NAMALWA (cell line): ENCODE measurements around the gene PPP1R9A.

Experiments used
- DNase-seq: peaks from one replicate; pipeline ENCODE4 v3.0.0-alpha.2; 2015; ENCODE audit warnings: low spot score

PPP1R9A gene

DNA sequence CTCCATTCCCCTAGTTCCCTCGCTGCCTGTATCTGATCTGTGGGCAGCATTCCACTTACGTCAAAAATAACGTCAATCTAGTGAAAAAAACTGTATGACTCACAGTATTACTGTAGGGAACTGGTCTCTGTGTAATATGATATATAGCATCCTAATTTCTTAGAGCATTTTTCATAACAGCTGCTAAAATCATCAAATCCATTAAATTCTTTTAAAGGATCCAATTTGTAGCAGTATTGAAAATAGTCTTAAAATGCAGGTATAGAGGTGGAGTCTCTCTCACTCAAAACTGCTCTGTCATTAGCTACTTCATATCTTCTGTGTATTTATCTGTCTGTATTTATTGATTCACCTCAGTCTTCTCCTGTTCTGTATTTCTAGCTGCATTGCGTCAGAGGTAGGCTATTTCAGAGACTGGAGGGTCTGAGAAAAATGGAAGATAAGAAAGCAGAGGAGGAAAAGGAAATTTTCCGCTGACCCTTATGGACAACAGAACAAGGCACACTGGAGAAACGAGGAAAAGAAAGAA lies 357.0 kb downstream of the PPP1R9A start:
- no peak for DNase-seq

DNA sequence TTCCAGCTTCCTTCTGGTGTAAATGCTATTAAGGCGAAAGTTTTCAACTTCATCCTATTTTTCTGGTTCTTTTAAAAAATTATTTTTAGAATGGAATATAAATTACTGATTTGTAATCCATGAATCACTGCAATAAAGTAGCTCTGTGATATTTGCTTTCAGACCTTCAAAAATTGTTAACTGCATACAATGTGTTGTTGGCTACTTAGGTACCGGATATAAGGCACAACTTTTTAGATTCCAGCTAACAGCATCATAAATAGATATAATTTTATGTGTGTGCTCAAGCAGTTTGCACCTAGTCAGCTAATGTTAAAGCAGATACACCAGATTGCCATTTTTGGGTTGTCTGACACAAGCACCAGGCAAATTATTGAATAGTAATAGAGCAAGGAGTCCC lies 358.2 kb downstream of the PPP1R9A start:
- DNase-seq, result no peak

DNA sequence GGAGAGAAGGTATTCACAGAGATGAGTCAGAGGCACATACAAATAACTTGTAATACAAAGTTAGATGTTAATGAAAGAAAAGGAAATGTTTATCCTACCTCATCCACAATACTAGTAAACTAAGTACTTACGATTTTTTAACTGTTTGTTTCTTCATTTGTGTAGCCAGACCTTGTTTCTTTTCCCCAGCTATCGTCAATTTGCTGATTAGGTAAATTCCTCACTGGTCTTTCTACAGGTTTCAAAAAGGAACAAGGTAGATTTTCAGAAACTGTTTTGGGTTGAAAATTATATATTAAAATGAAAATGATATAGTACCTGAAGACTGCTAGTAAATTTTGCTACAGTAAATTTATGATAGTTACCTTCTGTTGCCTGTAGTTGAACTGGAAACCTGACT lies 360.4 kb downstream of the PPP1R9A start:
- DNase-seq, result no peak

DNA sequence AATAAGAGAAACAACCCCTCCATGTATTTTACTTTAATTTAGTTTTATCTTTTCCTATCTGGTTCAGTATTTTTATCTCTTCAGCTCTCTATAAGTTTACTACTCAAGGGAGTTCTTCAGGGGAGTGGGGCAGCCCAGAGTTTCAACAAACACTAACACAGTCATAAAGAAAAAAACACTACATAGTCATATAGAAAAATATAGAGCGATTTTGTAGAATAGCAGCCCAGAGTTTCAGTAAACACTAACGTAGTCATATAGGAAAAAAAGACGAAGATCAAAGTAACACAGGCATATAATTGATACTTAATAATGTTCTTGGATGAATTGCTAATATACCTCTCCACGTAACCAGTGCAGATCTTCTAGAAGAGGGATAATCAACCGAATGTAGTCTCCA lies 362.2 kb downstream of the PPP1R9A start:
- DNase-seq, result no peak

DNA sequence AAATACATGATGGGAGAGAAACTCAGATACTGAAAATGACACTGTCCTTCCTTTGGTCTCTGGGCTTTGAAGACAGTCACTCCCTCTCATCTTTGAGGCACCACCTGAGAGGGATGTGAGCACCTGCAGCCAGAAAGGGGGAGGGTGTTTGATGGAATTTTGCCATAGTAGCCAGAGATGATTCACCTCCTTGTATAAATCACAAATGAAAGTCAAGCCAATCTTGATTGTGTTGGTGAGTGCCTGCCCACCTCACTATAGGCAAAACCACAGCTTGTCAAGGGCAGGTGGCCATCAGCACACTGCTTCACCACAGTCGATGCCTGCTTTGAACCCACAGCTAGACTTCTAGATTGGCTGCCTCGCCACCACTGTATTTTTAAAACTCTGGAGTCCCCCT lies 368.7 kb downstream of the PPP1R9A start:
- no peak for DNase-seq

DNA sequence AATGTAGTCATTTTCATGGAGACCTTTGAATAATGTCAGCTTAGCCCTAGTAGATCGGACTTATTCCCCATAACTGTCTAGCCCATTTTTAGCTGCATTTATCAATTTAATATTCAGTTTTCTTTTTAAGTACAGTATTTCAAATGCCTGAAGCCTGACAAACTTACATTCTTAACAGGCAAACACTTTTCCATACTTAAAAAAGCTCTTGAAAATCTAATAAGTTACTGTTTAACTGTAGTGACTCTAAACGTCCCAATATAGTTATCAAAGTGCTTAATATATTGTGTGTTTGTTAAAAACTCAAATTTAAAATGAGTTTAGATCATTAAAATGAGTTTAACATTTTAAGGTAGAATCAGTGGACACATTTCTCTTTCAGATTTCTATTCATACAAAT lies 372.0 kb downstream of the PPP1R9A start:
- DNase-seq, result no peak

DNA sequence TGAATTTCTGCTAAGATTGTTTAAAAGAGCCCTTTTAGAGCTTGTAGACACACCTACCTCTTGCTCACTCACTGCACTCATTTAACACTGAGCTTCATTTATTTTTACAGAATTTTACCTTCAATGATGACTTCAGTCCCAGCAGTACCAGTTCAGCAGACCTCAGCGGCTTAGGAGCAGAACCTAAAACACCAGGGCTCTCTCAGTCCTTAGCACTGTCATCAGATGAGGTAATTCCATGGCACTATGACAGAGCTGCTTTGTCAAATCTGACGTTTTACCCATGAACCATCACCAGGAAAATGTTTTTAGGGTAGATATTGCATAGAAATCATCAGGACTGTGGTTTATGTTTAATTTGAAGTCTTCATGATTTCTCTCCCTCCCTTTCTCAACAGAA lies 378.7 kb downstream of the PPP1R9A start:
- no peak for DNase-seq

DNA sequence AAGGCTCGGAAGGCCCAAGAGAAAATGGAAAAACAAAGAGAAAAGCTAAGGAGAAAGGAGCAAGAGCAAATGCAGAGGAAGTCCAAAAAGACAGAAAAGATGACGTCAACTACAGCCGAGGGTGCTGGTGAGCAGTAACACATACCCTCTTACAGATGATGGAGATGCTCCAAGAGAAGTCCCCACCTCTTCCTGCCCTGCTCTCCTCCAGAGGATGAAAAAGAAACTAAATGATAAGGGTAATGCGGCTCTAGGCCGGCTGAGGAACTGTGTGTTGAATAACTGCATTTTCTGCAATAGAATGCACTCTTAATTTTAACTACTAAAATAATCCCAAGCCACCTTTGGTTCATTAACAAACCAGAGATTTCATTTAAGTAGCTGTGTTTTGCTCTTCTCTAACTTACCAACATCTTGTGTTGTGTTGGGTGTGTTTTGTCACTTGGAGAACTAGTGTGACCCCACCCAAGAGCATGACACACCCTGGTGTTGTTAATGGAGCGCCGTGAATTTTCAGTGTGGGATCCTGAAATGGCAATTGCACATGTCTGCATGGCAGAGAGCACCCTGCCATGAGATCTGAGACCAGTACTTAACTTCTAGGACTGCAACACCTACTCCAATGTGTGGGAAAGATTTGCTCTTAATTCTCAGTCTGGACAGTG lies 382.9 kb downstream of the PPP1R9A start:
- no peak for DNase-seq

DNA sequence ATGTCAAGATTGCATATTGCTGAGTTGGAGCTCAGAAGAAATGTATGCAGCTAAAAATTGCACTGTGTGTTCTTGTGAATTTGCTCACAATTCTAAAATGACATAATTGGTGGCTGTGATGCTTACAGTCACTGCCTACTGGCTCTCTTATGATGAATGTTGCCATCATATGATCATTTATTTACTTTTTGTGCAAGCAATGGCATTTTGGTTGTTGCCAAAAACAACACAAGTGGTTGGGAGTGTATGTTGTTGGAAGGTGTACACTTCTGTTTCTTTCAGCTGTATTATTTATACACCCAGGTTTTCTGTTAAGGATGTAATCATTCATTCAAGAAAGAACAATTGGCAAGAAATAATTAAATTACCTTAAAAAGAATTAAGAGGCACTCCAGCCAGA lies 388.0 kb downstream of the PPP1R9A start:
- DNase-seq, result no peak

DNA sequence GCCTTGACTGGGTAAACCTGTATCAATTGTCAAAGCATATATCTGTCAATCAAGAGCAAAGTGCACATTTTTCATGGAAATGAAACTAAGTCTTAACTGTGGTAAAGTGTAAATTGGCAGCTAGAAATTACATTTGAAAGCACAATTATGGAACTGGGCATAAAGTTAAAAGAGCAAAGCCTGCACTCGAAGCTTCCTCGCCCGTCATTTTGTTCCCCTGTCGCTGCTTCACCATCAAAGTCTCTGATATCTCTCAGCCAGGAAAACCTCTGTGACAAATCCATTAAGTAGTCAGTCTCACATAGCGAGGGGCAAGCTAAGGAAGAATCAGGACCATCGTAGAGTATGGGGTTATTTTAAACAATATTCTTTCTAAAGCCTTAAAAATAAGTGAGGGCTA lies 389.1 kb downstream of the PPP1R9A start:
- no peak for DNase-seq

DNA sequence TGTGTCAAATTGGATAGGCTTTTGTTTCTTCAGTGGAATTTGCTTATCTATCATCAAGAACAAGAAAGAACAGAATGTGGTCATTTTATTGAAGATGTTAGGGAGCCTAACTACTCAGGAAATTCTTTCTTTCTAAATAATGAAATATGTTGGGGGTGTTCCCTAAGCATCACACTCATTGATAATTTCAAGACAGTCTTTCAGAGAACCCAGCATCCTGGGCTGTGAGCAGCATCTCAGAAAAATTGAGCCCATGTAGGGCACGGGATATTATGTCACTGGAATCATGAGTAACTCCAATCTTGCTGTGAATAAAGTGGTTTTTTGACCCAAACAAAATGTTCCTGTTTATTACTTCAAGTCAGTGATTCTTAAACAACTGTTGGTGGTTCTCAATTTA lies 389.6 kb downstream of the PPP1R9A start:
- DNase-seq, result no peak

DNA sequence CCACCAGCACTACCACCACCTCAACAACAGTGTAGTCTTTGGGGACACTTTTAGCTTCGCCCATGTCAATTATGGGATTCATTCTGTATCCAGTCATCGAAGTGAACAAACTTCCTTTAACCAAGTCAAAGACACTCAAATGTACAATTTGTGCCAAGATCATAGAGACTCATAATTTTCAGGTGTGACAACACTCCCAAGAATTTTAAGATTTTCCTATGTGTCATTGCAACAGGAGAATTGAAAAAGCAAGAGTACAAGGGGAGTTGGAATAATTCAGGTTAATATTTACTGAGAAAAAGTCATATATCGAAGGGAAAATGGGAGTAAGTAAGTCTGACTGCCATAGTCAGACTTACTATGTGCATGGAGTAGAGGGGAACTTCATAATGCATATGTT lies 390.7 kb downstream of the PPP1R9A start:
- no peak for DNase-seq

DNA sequence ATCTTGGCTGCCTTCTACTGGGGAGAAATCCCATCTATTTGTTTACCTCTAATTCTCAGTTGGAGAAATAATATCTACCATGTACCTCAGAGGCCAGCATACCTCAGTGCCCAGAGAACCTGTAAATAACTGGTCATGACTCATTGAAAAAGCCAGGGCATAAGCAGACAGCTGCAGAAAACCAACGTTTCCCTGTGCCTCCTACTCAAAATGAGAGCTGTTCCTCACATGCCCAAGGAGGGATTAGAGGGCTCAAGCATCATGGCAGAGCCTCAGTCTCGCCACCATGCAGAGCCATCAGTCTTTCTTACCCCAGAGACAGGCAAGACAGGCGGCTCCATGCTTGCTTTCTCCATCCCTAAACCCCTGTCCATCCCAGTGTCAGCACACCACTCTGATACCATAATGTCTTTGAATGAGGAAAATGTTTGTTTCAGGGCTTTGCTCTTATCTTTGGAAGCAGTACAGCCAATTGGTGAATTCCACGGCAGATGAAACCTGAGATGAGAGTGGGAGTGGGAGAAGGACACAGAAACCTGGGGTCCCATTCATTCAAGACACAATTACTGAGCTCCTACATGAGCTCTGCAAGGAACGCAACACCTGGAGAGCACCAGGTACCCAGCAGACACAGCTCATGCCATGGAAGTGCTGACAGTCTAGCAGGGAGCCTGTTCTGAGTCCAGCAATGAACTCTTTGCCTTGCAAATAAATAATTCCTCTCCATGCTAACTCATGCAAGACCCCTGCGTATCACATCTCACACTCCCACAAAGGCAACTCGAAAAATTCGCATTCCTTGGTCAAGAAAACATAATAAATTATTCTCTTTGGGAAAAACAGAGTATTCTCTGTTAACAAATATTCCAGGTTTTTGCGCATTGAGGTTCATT lies 395.9 kb downstream of the PPP1R9A start:
- no peak for DNase-seq

DNA sequence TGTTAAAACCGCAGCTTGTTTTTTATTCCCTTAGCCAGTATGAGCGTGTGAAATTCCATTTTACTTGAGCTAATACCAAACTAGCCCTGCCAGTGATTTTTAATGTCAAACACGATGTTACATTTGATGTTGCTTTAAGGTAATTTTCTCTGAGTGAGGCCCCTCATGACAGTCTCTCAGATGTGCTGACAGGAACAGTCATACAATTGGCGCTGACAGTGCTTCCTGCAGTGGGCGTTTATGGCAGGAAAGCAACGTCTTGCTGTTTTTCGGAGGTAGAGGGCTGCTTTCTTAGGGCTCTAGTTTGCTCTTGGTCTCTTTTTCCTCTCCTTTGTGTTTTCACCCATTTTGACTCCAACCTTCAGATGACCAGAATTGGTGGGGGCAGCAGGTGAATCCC lies 397.6 kb downstream of the PPP1R9A start:
- DNase-seq, result no peak

DNA sequence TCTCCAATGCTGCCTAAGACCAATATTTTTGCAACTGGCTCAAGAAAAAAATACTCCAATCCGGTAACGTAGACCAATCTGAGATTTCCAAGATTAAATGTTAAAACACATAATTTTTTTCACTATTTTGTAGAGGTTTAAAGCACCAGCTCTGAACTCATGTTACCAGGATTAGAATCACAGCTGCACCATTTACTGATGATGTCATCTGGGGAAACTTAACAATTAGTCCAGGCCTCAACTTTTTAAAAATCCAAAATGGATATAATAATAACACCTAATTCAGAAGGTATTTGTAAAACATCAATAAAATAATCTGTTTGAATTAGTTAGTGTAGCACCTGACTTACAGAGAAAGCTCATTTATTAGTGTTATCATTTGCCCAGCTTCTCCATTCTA lies 402.6 kb downstream of the PPP1R9A start:
- DNase-seq, result no peak

DNA sequence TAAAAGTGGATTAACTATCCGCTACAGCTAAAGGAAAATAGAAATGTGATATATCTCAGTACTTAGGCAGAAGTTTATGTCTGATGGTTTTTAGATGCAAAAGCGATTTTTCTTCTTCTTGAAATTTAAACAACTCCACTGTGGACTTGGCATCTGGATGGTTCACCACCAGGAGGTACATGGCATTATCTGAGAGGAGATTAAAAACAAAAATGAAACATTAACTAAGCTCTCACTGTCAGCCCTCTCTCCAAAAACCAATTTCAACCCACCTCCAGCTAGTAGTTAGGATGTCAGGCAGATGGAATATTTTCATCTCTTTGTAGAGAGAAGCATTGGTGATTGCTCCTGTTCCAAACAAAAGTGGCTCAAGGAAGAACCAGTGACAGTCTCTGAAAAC lies 404.0 kb downstream of the PPP1R9A start:
- no peak for DNase-seq

DNA sequence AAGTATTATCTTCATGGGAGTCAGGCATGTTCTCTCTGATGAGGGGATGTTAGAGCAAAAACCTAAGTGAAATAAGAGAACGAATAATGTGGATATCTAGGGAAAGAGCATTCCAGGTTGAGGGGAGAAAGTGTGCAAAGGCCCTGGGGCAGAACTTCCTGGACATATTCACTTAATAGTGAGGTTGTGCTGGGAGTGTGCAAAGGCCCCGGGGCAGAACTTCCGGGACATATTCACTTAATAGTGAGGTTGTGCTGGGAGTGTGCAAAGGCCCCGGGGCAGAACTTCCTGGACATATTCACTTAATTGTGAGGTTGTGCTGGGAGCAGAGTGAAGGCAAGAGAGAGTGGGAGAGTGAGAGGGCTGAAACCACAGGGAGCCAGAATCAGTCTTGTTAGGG lies 405.2 kb downstream of the PPP1R9A start:
- no peak for DNase-seq

DNA sequence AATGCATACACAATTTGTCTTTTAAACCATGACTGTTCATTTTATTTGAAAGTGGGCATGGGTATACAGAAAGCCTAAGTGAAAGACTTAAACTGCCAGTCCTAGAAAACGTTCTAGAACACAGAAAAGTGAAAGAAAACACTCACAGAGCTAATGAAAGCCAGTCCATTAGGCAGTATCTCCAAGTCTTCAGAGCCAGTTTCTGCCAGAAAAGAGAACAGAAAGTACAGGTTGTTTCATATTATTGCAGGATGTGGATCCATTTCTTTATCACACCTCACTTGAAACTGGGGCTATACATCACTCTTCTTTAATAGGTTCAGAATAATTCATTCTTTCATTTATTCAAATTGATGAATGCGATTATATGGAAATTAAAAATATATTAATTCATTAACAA lies 409.2 kb downstream of the PPP1R9A start:
- no peak for DNase-seq

DNA sequence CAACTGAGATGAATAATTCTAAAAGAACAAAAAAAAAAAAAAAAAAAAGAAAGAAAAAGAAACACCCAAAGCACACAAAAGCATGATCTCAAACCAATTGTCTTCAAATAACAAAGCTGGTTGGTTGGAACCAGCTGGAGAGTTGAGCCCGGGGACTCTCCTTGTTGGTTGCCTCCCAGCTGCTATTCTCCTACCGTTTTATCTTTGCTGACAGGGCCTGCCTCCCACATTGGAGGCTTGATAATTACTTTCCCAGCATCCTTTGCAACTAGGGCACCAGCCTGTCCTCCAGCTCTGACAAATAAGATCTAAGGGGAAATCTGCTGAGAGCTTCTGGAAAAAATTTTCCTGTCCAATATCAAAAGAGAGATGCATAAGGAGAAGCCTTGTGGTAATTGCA lies 410.2 kb downstream of the PPP1R9A start:
- no peak for DNase-seq

DNA sequence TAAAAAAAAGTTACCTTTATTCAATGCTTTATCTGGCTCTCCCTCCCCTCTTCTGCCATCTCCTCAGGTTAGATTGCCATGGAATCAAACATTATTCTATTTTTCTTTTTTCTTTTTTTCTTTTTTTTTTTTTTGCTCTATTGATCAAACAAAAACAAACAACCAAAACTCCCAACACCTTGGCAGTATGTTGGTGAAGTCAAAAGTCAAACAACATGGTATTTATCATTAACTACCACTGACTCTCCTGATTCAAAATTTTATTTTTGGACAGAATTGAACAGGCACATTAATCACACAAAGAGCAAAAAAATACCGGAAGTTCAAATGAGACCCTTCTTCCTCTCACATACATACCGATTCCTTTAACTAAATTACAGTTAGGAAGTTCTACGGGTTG lies 410.6 kb downstream of the PPP1R9A start:
- DNase-seq, result no peak

DNA sequence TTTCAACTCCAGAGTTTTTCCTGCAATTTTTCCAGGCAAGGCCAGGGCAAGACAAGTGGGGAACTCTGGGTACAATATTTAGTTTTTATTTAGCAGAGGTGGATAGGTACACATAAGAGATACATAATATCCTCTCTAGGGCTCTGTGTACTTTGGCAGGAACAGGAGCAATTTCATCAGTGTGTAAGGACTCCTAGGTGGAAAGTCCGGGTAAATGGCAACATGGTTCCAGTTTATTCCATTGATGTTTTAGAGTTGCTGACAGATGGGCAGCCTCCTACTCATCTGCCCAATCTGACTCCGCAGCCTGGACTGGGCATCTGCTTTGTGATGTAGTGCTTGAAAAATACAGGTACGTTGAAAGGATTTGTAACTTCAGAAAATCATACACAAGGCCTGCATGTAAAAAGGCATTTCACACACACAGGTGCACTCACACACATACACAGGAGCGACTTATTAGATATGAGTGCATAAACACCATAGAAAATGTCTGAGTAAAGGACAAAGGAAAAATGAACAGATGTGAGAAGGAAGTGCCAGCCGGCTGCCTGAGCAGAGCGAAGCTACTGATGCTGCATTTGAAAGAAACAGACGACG lies 411.2 kb downstream of the PPP1R9A start:
- no peak for DNase-seq

DNA sequence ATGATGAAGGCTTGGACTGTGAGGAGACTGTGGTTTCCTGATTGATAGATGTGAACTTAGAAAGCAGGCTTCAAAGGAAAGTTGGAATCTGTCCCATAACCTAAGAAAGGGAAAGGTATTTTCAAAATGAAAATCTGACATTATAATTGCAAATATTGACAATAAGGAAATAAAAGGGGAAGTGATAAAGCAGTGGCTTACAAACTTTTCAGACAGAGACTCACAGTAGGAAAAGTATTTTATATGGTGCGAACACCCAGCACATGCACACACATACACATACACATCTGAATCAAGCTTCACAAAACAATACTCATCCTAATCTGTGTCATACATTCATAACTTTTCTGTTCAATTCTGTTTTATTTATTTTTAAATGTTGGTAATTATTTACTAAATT lies 412.2 kb downstream of the PPP1R9A start:
- DNase-seq, result no peak

DNA sequence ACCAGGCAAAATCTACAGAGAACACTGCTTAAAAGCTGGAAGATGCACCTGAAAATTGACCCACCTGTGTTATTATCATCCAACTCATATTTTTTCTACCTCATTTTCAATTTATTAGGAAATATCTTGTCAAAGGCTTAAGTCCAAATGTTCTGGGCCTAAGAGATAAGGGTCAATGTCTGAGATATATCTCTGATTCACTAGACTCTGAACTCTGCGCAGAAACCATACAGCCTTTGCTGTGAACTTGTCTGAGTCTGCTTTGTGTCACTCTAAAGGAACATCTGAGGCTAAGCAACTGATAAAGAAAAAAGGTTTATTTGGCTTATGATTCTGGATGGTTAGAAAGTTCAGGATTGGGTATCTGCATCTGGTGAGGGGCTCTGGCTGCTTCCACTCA lies 413.3 kb downstream of the PPP1R9A start:
- DNase-seq, result no peak
